Suprapubic skin (tissue), 4 donors: ENCODE measurements around the gene ZIM2.

Experiments used
- POLR2A ChIP-seq, 2 donors: fragments of 450-650 bp; IDR thresholded peaks; one replicate each; pipeline ENCODE4 v1.6.1; 2017; ENCODE audit warnings: antibody characterized with exemption in 2 of 2, mild to moderate bottlenecking in 2 of 2, moderate library complexity in 2 of 2
- POLR2AphosphoS5 ChIP-seq, 3 donors: sonication (generic); formaldehyde crosslinking; IDR thresholded peaks; one replicate each; pipeline ENCODE4 v1.6.1; 2017; ENCODE audit warnings: antibody characterized with exemption in 3 of 3
- TF ChIP-seq, protein P1 (sequence below), 2 donors: fragments of 200-600 bp in 1 of 2; fragments of 450-650 bp in 1 of 2; sonication (generic) in 1 of 2; IDR thresholded peaks; one replicate each; pipeline ENCODE4 v1.5.1; 2016 to 2019; ENCODE audit warnings: antibody characterized with exemption in 2 of 2, mild to moderate bottlenecking in 1 of 2, moderate library complexity in 1 of 2

DNA sequence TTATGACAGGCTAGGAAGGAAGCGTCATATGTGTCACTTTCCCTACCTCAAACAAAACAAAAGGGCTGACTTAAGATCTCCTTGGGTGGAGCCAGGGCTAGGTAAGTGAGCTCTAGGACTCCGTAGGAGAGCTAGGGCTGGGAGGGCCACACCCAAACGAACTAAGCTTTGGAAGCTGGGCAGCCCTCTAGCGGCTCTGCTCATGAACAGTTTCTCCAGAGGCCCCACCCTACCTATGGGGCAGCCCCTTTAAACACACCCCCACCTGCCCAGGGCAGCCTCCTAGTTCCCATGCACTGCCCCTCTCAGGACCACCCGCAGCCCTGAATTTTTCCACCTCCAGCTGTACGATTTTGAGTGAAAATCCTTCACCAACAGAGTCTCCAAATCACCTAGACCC is 3.5 kb downstream of the ZIM2 start:
- TF ChIP-seq POLR2A (IDR thresholded peaks at IDR 0.05): no peak
- TF ChIP-seq, protein P1, sequence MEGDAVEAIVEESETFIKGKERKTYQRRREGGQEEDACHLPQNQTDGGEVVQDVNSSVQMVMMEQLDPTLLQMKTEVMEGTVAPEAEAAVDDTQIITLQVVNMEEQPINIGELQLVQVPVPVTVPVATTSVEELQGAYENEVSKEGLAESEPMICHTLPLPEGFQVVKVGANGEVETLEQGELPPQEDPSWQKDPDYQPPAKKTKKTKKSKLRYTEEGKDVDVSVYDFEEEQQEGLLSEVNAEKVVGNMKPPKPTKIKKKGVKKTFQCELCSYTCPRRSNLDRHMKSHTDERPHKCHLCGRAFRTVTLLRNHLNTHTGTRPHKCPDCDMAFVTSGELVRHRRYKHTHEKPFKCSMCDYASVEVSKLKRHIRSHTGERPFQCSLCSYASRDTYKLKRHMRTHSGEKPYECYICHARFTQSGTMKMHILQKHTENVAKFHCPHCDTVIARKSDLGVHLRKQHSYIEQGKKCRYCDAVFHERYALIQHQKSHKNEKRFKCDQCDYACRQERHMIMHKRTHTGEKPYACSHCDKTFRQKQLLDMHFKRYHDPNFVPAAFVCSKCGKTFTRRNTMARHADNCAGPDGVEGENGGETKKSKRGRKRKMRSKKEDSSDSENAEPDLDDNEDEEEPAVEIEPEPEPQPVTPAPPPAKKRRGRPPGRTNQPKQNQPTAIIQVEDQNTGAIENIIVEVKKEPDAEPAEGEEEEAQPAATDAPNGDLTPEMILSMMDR (IDR thresholded peaks at IDR 0.05): no peak
- TF ChIP-seq POLR2AphosphoS5 (IDR thresholded peaks at IDR 0.05): no peak
